Upper lobe of left lung (tissue), 6 donors: ENCODE measurements around the gene COX17. TPM values are rescaled to one million over a fixed set of nuclear protein-coding genes. Genes with fewer than 3 reads are reported as not detected.

Experiments used
- ATAC-seq, 2 donors: fragments of 200-7000 bp; cut with Tn5 transposase; one replicate each; pipeline ENCODE4 v1.9.1; 2022; ENCODE audit warnings: mild to moderate bottlenecking in 2 of 2, moderate library complexity in 2 of 2; ENCODE audit not compliant: low FRiP score in 2 of 2
- DNase-seq, 2 donors: peaks; one replicate each; pipeline ENCODE4 v3.0.0-alpha.2; 2019 to 2020
- H3K27ac ChIP-seq, 4 donors: fragments of 200-600 bp; sonication (generic); one replicate each; pipeline ENCODE4 v1.5.1; 2016 to 2019
- H3K27me3 ChIP-seq, 4 donors: fragments of 200-600 bp; sonication (generic); one replicate each; pipeline ENCODE4 v1.5.1; 2017 to 2019
- H3K36me3 ChIP-seq, 4 donors: fragments of 200-600 bp; sonication (generic); one replicate each; pipeline ENCODE4 v1.5.1; 2016 to 2019
- H3K4me1 ChIP-seq, 4 donors: fragments of 200-600 bp; sonication (generic); one replicate each; pipeline ENCODE4 v1.5.1; 2018 to 2019
- H3K4me3 ChIP-seq, 4 donors: fragments of 200-600 bp; sonication (generic); one replicate each; pipeline ENCODE4 v1.5.1; 2017 to 2019; ENCODE audit warnings: mild to moderate bottlenecking in 2 of 4, moderate library complexity in 1 of 4
- H3K9me3 ChIP-seq, 4 donors: fragments of 200-600 bp; sonication (generic); one replicate each; pipeline ENCODE4 v1.5.1; 2018 to 2019
- EP300 ChIP-seq, 4 donors: sonication (generic); formaldehyde crosslinking; IDR thresholded peaks; one replicate each; pipeline ENCODE4 v1.5.1; 2017; ENCODE audit warnings: antibody characterized with exemption in 4 of 4, control low read depth in 2 of 4
- POLR2A ChIP-seq, 4 donors: fragments of 450-650 bp; IDR thresholded peaks; one replicate each; pipeline ENCODE4 v1.5.1; 2016 to 2017; ENCODE audit warnings: antibody characterized with exemption in 4 of 4, mild to moderate bottlenecking in 2 of 4
- POLR2AphosphoS5 ChIP-seq, 2 donors: sonication (generic); formaldehyde crosslinking; IDR thresholded peaks; one replicate each; pipeline ENCODE4 v1.5.1; 2017; ENCODE audit warnings: antibody characterized with exemption in 2 of 2
- WGBS, 2 donors: methylation state at CpG; one replicate each; pipeline ENCODE4 v1.1.5; 2017 to 2018; 5-methylcytosine and 5-hydroxymethylcytosine counted together
- total RNA-seq, 6 donors: library from RNA; depleted of rRNA in 4 of 6; stranded (reverse); fragments of >200 nt in 4 of 6; gene quantifications; one replicate each; pipeline versions ENCODE4 v1.1.0 to v1.2.1, GENCODE V29; 2016 to 2021
- TF ChIP-seq, protein P1 (sequence below), 6 experiments: fragments of 450-650 bp in 4 of 6; fragments of 200-600 bp in 2 of 6; sonication (generic) in 2 of 6; IDR thresholded peaks; one replicate each; pipeline ENCODE4 v1.5.1; 2016 to 2019; ENCODE audit warnings: antibody characterized with exemption in 6 of 6
- donor health status: DM: no; HTN: no; CAD: no; lungs with moderate emphysema.
- donor health status: DM: no; HTN: yes; CAD: no; lungs with severe emphysema.

Gene COX17
- total RNA-seq, 6 donors from 2014 or later = 32.3 to 60.8 (median 51.8) TPM

DNA sequence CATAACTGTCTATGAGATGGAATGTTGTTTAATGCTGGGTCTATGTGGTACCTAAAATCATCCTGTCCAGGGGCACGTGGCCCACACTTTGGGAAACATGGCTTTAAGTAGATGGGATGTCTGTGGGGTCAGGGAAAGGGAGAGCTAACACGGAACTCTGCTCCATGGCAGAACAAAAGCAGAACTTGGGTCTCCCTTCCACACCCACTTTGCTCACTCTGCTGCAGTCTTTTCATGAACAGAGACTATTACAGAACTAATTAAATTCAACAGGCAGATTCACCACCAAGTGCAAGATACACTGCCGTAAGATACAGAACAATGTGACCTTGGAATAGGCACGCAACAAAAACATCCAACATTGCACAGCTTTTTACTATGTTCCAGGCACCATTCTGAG is 45.0 kb downstream of the COX17 start:
- H3K4me1 ChIP-seq = peaks cover 31 to 35% (median 33%) of the 10 kb centered on the region in 4 donors
- DNase-seq (no peak), ATAC-seq (no peak)
- H3K27me3 ChIP-seq = no peaks in the 10 kb centered on the region
- H3K27ac ChIP-seq = no peak overlapping the region
- no peaks in the 10 kb centered on the region for H3K36me3 ChIP-seq
- no peaks in the 10 kb centered on the region for H3K9me3 ChIP-seq
- H3K4me3 ChIP-seq = no peak overlapping the region
- WGBS, 2 donors = 74 to 87% methylated on average over 4 of the region's 4 CpGs
- TF ChIP-seq, protein P1, sequence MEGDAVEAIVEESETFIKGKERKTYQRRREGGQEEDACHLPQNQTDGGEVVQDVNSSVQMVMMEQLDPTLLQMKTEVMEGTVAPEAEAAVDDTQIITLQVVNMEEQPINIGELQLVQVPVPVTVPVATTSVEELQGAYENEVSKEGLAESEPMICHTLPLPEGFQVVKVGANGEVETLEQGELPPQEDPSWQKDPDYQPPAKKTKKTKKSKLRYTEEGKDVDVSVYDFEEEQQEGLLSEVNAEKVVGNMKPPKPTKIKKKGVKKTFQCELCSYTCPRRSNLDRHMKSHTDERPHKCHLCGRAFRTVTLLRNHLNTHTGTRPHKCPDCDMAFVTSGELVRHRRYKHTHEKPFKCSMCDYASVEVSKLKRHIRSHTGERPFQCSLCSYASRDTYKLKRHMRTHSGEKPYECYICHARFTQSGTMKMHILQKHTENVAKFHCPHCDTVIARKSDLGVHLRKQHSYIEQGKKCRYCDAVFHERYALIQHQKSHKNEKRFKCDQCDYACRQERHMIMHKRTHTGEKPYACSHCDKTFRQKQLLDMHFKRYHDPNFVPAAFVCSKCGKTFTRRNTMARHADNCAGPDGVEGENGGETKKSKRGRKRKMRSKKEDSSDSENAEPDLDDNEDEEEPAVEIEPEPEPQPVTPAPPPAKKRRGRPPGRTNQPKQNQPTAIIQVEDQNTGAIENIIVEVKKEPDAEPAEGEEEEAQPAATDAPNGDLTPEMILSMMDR (IDR thresholded peaks at IDR 0.05) = no peak
- TF ChIP-seq POLR2AphosphoS5 (IDR thresholded peaks at IDR 0.05) = no peak
- TF ChIP-seq POLR2A (IDR thresholded peaks at IDR 0.05) = no peak
- no peak for TF ChIP-seq EP300 (IDR thresholded peaks at IDR 0.05)

DNA sequence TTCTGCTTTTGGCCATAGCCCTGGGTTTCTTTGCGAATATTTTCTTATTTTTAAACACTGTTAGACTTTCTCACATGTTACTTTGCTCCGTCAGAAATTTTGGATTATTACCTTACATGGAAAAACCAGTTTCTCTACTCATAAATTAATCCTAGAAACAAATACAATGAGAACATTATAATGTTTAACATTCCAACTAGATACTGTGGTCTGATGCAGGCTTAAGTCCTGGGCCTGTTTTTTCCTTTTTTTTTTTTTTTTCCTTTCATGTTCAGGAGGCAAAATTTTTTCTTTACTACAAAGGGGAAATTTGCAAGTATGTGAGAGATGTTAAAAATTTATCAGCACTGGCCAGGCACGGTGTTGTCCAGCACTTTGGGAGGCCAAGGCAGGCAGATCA is 45.7 kb downstream of the COX17 start:
- ATAC-seq = no peak
- TF ChIP-seq POLR2A (IDR thresholded peaks at IDR 0.05) (no peak), POLR2AphosphoS5 (IDR thresholded peaks at IDR 0.05) (no peak), EP300 (IDR thresholded peaks at IDR 0.05) (no peak)
- TF ChIP-seq, protein P1 (IDR thresholded peaks at IDR 0.05) = no peak
- H3K4me3 ChIP-seq = no peak overlapping the region
- no peaks in the 10 kb centered on the region for H3K9me3 ChIP-seq
- H3K27ac ChIP-seq = no peak overlapping the region
- H3K36me3 ChIP-seq = no peaks in the 10 kb centered on the region
- H3K4me1 ChIP-seq = peaks cover 30 to 35% (median 33%) of the 10 kb centered on the region in 4 donors
- no peak for DNase-seq
- WGBS, 2 donors = 69 to 72% methylated on average over 3 of the region's 3 CpGs
- H3K27me3 ChIP-seq = no peaks in the 10 kb centered on the region

DNA sequence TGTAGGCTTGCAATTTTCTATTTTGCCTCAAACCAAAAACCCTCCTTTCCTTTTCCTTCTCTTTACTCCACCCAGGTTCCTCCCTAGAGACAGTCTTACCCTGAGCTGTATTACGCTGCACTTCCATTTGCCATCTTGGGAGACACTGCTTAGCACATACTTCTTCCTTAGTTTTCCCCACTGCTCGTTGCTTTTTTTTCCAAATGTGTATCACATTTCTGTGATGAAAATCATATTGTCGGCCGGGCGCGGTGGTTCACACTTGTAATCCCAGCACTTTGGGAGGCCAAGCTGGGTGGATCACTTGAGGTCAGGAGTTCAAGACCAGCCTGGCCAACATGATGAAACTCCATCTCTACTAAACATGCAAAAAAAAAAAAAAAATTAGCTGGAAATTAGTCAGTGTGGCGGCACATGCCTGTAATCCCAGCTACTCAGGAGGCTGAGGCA is 46.3 kb downstream of the COX17 start:
- Histone ChIP-seq H3K4me1 (peaks cover 28 to 34% (median 30%) of the 10 kb centered on the region in 4 donors), H3K36me3 (no peaks in the 10 kb centered on the region), H3K9me3 (no peaks in the 10 kb centered on the region), H3K27ac (peak overlapping the region in 3 of 4 donors; percentile 55 to 75 (median 57)), H3K27me3 (no peaks in the 10 kb centered on the region), H3K4me3 (no peak overlapping the region)
- TF ChIP-seq EP300 (IDR thresholded peaks at IDR 0.05) (no peak), POLR2A (IDR thresholded peaks at IDR 0.05) (no peak), POLR2AphosphoS5 (IDR thresholded peaks at IDR 0.05) (no peak)
- TF ChIP-seq, protein P1 (IDR thresholded peaks at IDR 0.05) = no peak
- WGBS, 2 donors = 78 to 86% methylated on average over 7 of the region's 7 CpGs
- DNase-seq (no peak), ATAC-seq (peak in 1 of 2 donors; percentile 65)

DNA sequence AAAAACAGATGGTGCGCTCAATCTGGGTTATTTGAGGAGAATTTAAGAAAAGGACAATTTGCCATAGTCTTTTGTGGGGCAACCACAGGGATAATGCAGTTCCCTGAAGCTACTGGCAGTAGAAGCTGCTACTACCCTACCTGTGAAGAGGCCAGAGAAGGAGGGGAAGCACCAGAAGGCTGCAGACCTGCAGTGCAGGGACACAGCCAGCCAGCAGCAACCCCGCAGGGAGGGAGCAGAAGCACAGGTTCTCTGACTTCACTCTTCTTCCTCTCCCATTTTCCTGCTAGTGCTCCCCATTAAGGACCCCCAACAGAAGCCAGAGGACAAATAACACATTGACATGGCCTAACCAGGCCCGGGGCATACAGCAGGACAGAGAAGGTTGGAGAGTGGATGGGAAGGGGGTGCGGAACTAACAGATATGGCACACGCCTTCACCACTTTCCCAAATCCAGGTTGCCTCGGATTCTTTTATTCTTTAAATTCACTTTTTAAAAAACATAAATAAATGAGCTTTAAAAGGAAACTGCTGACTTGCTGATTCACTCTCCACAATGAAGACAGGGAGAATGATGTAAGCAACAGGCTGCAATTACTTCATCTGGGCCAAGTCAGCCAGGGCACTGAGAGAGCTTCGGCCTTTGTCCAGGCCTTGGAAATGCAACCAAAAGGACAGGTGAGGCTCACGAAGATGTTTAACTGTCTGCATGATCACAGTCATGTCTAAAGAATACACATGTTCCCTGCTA is 46.9 kb downstream of the COX17 start:
- TF ChIP-seq, protein P1 (IDR thresholded peaks at IDR 0.05) = no peak
- TF ChIP-seq POLR2A (IDR thresholded peaks at IDR 0.05) (no peak), EP300 (IDR thresholded peaks at IDR 0.05) (no peak), POLR2AphosphoS5 (IDR thresholded peaks at IDR 0.05) (no peak)
- Histone ChIP-seq H3K4me1 (peaks cover 26 to 34% (median 28%) of the 10 kb centered on the region in 4 donors), H3K27ac (peak overlapping the region; percentile 27 to 75 (median 56)), H3K9me3 (no peaks in the 10 kb centered on the region), H3K4me3 (no peak overlapping the region), H3K36me3 (no peaks in the 10 kb centered on the region), H3K27me3 (no peaks in the 10 kb centered on the region)
- DNase-seq (no peak), ATAC-seq (peak in 1 of 2 donors; percentile 76)
- WGBS, 2 donors = 68 to 76% methylated on average over 7 to 8 of the region's 8 CpGs
